Measurements from ENCODE around the gene HCFC1. TPM values are rescaled to one million over a fixed set of nuclear protein-coding genes. Genes with fewer than 3 reads are reported as not detected.
A peak's percentile ranks its signal among the peaks of the same experiment; 100 is the strongest.

Gene HCFC1
- total and polyA plus RNA-seq, 7 experiments from 2014 or later: 6.6 to 106 (median 52.9) TPM

- Mint-ChIP-seq H3K27me3 (no peaks in the 10 kb centered on the region), H3K9me3 (no peaks in the 10 kb centered on the region), H3K36me3 (peaks cover 0 to 15% (median 4%) of the 10 kb centered on the region in 5 donors), H3K27ac (peak overlapping the region in 4 of 9 donors; percentile 9 to 81 (median 80)), H3K4me3 (peak overlapping the region in 7 of 10 donors; percentile 39 to 90 (median 85)), H3K4me1 (peaks cover 6 to 43% (median 21%) of the 10 kb centered on the region in 7 donors)
- H3K27me3 ChIP-seq (ENCODE audit: control insufficient read depth in 2 of 2, insufficient read depth in 2 of 2, low read length in 2 of 2): no peaks in the 10 kb centered on the region
- ChIA-PET POLR2A (interaction anchor here (7.7 to 21.0 kb wide), 2 partner anchors 18 to 24 kb away, joined by 63 to 384 read pairs; partner anchors contain the start of genes ARHGAP4, HCFC1 and NAA10), CTCF (interaction anchor here (0.6 to 10.9 kb wide), 4 partner anchors 9 to 181 kb away, joined by 3 to 168 read pairs (median 4); partner anchors contain the start of gene ARHGAP4)
- H3K4me3 ChIP-seq (ENCODE audit: low read length): no peak overlapping the region
- H3K4me1 ChIP-seq (ENCODE audit: control insufficient read depth in 2 of 2, insufficient read depth in 2 of 2, low read length in 2 of 2): peaks cover 3 to 9% of the 10 kb centered on the region in 2 donors
- DNase-seq (no peak), ATAC-seq (peak; percentile 15)
- intact Hi-C loops (cut with micrococcal nuclease): loop anchor here in 1 of 2 donors (5.0 kb wide), 1 partner anchor 37 kb away; no protein-coding TSS in a partner anchor
- H3K9me3 ChIP-seq (ENCODE audit: control insufficient read depth in 2 of 3, low read length in 3 of 3): no peaks in the 10 kb centered on the region
- H3K27ac ChIP-seq (ENCODE audit: low read depth, low read length): peak overlapping the region; percentile 68
- peaks cover 0 to 11% (median 0%) of the 10 kb centered on the region in 3 experiments for H3K36me3 ChIP-seq (ENCODE audit: control insufficient read depth in 2 of 3, insufficient read depth in 3 of 3, low read length in 3 of 3)
Measured at GRCh38 chrX:153944800-153945150, 26.8 kb downstream of the HCFC1 start.

GRCh38 chrX:153944140-153944799 is 27.3 kb downstream of the HCFC1 start, which contains the start of gene RENBP:
Gene RENBP (minus strand): TSS chrX:153944643. CDS start chrX:153944610, 33 bp downstream.
- Histone ChIP-seq H3K9me3 (ENCODE audit: control insufficient read depth in 2 of 3, low read length in 3 of 3) (no peaks in the 10 kb centered on the region), H3K27ac (ENCODE audit: low read depth, low read length) (peak within 1 kb of the TSS; percentile 68), H3K36me3 (ENCODE audit: control insufficient read depth in 2 of 3, insufficient read depth in 3 of 3, low read length in 3 of 3) (peaks cover 0 to 7% (median 0%) of the 10 kb centered on the region in 3 experiments), H3K4me3 (ENCODE audit: low read length) (peak within 1 kb of the TSS; percentile 39), H3K4me1 (ENCODE audit: control insufficient read depth in 2 of 2, insufficient read depth in 2 of 2, low read length in 2 of 2) (peaks cover 3 to 9% of the 10 kb centered on the region in 2 donors), H3K27me3 (ENCODE audit: control insufficient read depth in 2 of 2, insufficient read depth in 2 of 2, low read length in 2 of 2) (no peaks in the 10 kb centered on the region)
- peak within 1 kb of the TSS in 8 of 9 donors; percentile 78 to 92 (median 85) for H3K27ac Mint-ChIP-seq
- ChIA-PET POLR2A (interaction anchor here (1.0 to 21.0 kb wide), 3 partner anchors 17 to 37 kb away, joined by 3 to 384 read pairs (median 63); partner anchors contain the start of genes ARHGAP4, HCFC1 and NAA10), CTCF (interaction anchor here (1.0 to 10.9 kb wide), 2 partner anchors 9 to 19 kb away, joined by 5 to 168 read pairs; partner anchors contain the start of gene ARHGAP4)
- peaks cover 6 to 39% (median 19%) of the 10 kb centered on the region in 7 donors for H3K4me1 Mint-ChIP-seq
- H3K9me3 Mint-ChIP-seq: no peaks in the 10 kb centered on the region
- no peaks in the 10 kb centered on the region for H3K27me3 Mint-ChIP-seq
- ATAC-seq (peak; percentile 67), DNase-seq (peak in 3 of 9 donors; percentile 33 to 49 (median 37))
- H3K4me3 Mint-ChIP-seq: peak within 1 kb of the TSS; percentile 78 to 92 (median 88)
- peaks cover 0 to 10% (median 4%) of the 10 kb centered on the region in 5 donors for H3K36me3 Mint-ChIP-seq
- intact Hi-C loops (cut with micrococcal nuclease): no loop called here

GRCh38 chrX:153941336-153942252 is 30.0 kb downstream of the HCFC1 start:
- ChIA-PET POLR2A (interaction anchor here (0.6 to 21.0 kb wide), 2 partner anchors 14 to 147 kb away, joined by 3 to 384 read pairs; partner anchors contain the start of genes ARHGAP4, IDH3G, NAA10 and SSR4), CTCF (no interaction called here)
- H3K4me3 Mint-ChIP-seq: peak overlapping the region; percentile 66 to 83 (median 73)
- Histone ChIP-seq H3K27me3 (ENCODE audit: control insufficient read depth in 2 of 2, insufficient read depth in 2 of 2, low read length in 2 of 2) (no peaks in the 10 kb centered on the region), H3K4me1 (ENCODE audit: control insufficient read depth in 2 of 2, insufficient read depth in 2 of 2, low read length in 2 of 2) (no peaks in the 10 kb centered on the region), H3K36me3 (ENCODE audit: control insufficient read depth in 2 of 3, insufficient read depth in 3 of 3, low read length in 3 of 3) (peaks cover 0 to 7% (median 0%) of the 10 kb centered on the region in 3 experiments), H3K27ac (ENCODE audit: low read depth, low read length) (peak overlapping the region; percentile 48), H3K4me3 (ENCODE audit: low read length) (no peak overlapping the region), H3K9me3 (ENCODE audit: control insufficient read depth in 2 of 3, low read length in 3 of 3) (no peaks in the 10 kb centered on the region)
- ATAC-seq: no peak
- no peak for DNase-seq
- H3K27me3 Mint-ChIP-seq: no peaks in the 10 kb centered on the region
- H3K4me1 Mint-ChIP-seq: peaks cover 0 to 25% (median 17%) of the 10 kb centered on the region in 7 donors
- H3K36me3 Mint-ChIP-seq: peaks cover 0 to 7% (median 0%) of the 10 kb centered on the region in 5 donors
- intact Hi-C loops (cut with micrococcal nuclease): no loop called here
- H3K9me3 Mint-ChIP-seq: no peaks in the 10 kb centered on the region
- H3K27ac Mint-ChIP-seq: peak overlapping the region in 8 of 9 donors; percentile 61 to 86 (median 78)

GRCh38 chrX:153939573-153939972 is 32.0 kb downstream of the HCFC1 start:
- Histone ChIP-seq H3K27me3 (ENCODE audit: control insufficient read depth in 2 of 2, insufficient read depth in 2 of 2, low read length in 2 of 2) (no peaks in the 10 kb centered on the region), H3K4me1 (ENCODE audit: control insufficient read depth in 2 of 2, insufficient read depth in 2 of 2, low read length in 2 of 2) (no peaks in the 10 kb centered on the region), H3K27ac (ENCODE audit: low read depth, low read length) (no peak overlapping the region), H3K9me3 (ENCODE audit: control insufficient read depth in 2 of 3, low read length in 3 of 3) (no peaks in the 10 kb centered on the region), H3K36me3 (ENCODE audit: control insufficient read depth in 2 of 3, insufficient read depth in 3 of 3, low read length in 3 of 3) (peaks cover 0 to 7% (median 0%) of the 10 kb centered on the region in 3 experiments), H3K4me3 (ENCODE audit: low read length) (no peak overlapping the region)
- no peak overlapping the region for H3K4me3 Mint-ChIP-seq
- H3K27ac Mint-ChIP-seq: peak overlapping the region in 2 of 9 donors; percentile 28 to 51
- peaks cover 0 to 7% (median 0%) of the 10 kb centered on the region in 5 donors for H3K36me3 Mint-ChIP-seq
- POLR2A ChIA-PET: interaction anchor here (21.0 kb wide), 1 partner anchor 12 kb away, joined by 384 read pairs; the partner anchor contains the start of genes ARHGAP4 and NAA10
- intact Hi-C loops (cut with micrococcal nuclease): no loop called here
- peaks cover 0 to 26% (median 19%) of the 10 kb centered on the region in 7 donors for H3K4me1 Mint-ChIP-seq
- H3K27me3 Mint-ChIP-seq: no peaks in the 10 kb centered on the region
- DNase-seq (no peak), ATAC-seq (no peak)
- no peaks in the 10 kb centered on the region for H3K9me3 Mint-ChIP-seq
- CTCF ChIA-PET: interaction anchor here (1.3 to 2.0 kb wide), 2 partner anchors 8 to 15 kb away, joined by 4 to 8 read pairs; no protein-coding TSS in a partner anchor

GRCh38 chrX:153938226-153938786 is 33.3 kb downstream of the HCFC1 start:
- DNase-seq (no peak), ATAC-seq (no peak)
- Histone ChIP-seq H3K4me1 (ENCODE audit: control insufficient read depth in 2 of 2, insufficient read depth in 2 of 2, low read length in 2 of 2) (no peaks in the 10 kb centered on the region), H3K4me3 (ENCODE audit: low read length) (no peak overlapping the region), H3K27ac (ENCODE audit: low read depth, low read length) (no peak overlapping the region), H3K36me3 (ENCODE audit: control insufficient read depth in 2 of 3, insufficient read depth in 3 of 3, low read length in 3 of 3) (peaks cover 0 to 7% (median 0%) of the 10 kb centered on the region in 3 experiments), H3K9me3 (ENCODE audit: control insufficient read depth in 2 of 3, low read length in 3 of 3) (no peaks in the 10 kb centered on the region), H3K27me3 (ENCODE audit: control insufficient read depth in 2 of 2, insufficient read depth in 2 of 2, low read length in 2 of 2) (no peaks in the 10 kb centered on the region)
- intact Hi-C loops (cut with micrococcal nuclease): no loop called here
- Mint-ChIP-seq H3K27me3 (no peaks in the 10 kb centered on the region), H3K36me3 (peaks cover 0 to 5% (median 0%) of the 10 kb centered on the region in 5 donors), H3K9me3 (no peaks in the 10 kb centered on the region), H3K4me3 (no peak overlapping the region), H3K27ac (peak overlapping the region in 3 of 9 donors; percentile 34 to 82 (median 74)), H3K4me1 (peaks cover 0 to 30% (median 22%) of the 10 kb centered on the region in 7 donors)
- ChIA-PET POLR2A (interaction anchor here (21.0 kb wide), 1 partner anchor 11 kb away, joined by 384 read pairs; the partner anchor contains the start of genes ARHGAP4 and NAA10), CTCF (interaction anchor here (2.0 kb wide), 1 partner anchor 9 kb away, joined by 8 read pairs; no protein-coding TSS in a partner anchor)

Data from naive thymus-derived CD4-positive, alpha-beta T cell (primary cell).